RKO (cell line): ENCODE results near the gene MAP2K3.
"Not testable (repeated sequence)": the region's sequence is repeated elsewhere in the genome, so short reads cannot be mapped to it uniquely, and the experiment has no call there.

Source experiments
- DNase-seq: peaks from one replicate; pipeline ENCODE4 v3.0.0-alpha.2; 2016; ENCODE audit warnings: low spot score

MAP2K3 gene

GRCh38 chr17:21350495-21350894 is 66.0 kb downstream of the MAP2K3 start:
- not testable (repeated sequence) for DNase-seq

- DNase-seq = no peak
These were observed 67.0 kb downstream of the MAP2K3 start for GRCh38 chr17:21351366-21352065.

GRCh38 chr17:21352221-21352980 is 67.9 kb downstream of the MAP2K3 start:
- DNase-seq = no peak

DNA sequence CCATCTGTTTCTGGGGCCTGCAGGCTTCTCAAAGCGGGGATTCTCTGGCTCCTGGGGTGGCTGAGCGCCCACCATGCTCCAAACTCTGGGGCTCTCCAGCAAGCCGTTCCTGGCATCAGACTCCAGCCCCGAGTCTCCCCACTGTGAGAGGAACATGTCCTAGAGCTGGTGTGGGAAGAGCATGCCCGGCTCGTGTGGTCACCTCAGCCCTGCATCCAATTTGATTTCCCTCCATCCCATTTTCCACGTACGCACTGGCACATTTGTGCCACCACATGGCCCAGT is 68.4 kb downstream of the MAP2K3 start:
- DNase-seq = no peak

GRCh38 chr17:21353326-21354010 is 69.0 kb downstream of the MAP2K3 start:
- no peak for DNase-seq

GRCh38 chr17:21354796-21355385 is 70.4 kb downstream of the MAP2K3 start:
- DNase-seq = no peak

DNA sequence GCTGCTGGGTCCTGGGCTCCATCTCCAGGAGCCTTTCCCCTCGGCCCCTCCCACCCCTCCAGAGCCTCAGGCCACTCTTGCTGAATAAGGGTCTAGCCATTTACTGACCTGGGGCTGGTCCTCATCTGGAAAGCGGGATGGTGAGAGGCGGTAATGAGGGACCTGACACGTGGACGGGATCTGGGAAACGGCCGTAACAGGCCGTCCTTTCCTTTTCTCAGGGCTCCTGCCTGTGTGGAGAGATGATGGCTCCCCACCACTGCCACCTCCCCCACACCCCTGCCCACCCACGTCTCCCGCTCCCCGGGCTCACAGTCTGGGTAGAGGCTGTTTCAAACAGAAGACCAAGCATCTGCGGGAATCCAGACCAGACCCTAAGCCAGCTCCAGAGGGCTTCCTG is 71.1 kb downstream of the MAP2K3 start:
- DNase-seq = no peak

- DNase-seq = no peak
These were observed 72.1 kb downstream of the MAP2K3 start for GRCh38 chr17:21356537-21357127.

- DNase-seq = no peak
These were observed 72.8 kb downstream of the MAP2K3 start for GRCh38 chr17:21357281-21357680.

DNA sequence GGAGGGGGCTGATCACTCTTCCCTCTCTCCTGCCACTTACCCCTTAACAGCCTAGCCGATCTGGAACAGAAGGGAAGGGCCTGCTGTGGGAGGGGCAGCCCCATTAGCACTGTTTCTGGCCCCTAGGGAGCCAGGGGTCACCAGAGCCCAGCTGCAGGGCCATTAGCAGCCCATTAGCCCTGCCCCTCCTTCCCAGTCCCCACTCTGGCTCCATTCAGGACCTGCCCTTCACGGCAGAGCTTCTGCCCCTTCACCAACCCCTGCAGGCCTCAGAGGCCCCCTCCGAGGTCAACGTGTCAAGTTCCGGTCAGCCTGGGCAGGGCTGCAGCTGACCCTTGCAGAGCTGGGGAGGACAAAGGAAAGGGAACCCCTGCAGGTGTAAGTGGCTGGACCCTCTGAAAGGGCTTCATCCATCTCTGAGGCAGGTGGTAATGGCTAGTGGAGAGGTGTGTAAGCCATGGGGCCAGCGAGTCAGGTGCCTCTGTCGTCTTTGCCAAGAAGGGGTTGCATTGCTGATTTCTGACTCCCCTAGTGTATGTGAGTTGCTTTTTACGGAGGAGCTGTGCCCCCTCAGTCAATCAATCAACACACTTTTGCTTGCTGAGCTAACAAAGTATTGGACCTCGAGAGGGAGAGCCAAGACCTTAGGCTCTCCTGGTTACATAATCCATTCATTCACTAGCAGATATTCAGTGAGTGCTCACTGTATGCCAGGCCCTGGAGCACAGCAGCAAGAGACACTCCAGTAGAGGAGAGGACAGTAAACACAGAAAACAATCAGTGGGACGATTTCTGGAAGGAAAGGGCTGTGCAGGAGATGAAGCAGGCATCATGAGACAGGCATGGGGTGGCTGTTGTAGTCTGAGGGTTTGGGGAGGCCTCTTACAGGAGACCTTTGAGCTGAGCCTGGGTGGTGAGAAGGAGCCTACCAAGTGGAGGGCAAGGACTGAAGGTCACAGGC is 73.5 kb downstream of the MAP2K3 start:
- DNase-seq = no peak

- DNase-seq = no peak
These were observed 74.4 kb downstream of the MAP2K3 start for GRCh38 chr17:21358682-21359482.

GRCh38 chr17:21359483-21359840 is 75.0 kb downstream of the MAP2K3 start:
- no peak for DNase-seq

DNA sequence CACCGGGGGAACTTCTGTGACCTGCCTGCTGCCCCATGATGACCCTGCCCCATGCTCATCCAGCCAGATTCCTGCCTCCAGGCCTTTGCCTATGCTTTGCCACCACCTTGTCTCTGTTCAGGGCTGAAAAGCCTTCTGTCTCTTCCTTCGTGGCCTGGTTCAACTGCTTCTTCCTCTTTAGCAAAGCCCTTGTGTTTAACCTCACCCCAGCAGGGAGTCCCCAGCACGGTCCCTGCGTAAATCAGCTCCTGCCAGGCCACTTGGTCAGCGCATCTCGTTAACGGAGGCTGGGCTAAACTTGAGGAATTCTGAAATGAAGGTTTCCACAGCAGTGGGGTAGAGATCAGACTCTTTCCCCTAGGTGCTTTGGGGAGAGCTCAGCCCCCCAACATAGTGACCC is 75.5 kb downstream of the MAP2K3 start:
- no peak for DNase-seq

DNA sequence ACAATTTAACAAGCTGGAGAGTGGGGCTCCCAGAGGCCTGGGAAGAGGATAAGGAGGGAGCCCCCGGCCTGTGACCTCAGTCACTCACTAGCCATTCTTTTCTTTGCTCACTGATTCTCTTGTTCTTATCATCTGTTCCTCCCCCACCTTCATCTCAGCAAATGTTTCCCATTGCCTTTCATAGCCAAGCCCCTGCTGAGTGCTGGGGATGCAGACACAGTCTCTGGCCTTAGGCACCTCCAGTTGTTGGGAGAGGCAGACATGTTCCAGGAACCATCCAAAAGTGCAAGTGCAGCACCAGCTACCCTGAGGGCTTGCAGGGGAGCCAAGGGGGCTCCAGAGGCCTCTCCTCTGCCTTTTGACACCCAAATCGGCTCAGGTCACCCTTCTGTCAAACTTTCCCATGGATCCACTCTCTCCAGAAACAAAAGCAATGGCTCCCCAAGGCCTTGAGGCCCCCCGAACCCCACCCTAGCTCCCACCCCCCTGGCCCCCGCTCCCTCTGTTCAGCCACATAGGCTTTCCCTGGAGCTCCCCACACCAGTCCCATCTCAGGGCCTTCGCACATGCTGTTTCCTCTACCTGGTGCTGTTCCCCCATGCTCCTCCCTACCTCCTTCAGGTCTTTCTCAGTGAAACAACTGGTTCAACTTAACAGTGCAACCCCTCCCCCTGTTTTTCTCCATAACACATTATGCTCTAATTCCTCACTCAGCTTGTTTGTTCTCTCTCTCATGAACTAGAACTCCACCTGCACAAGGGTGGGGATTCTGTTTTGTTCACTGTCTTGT is 76.7 kb downstream of the MAP2K3 start:
- no peak for DNase-seq

DNA sequence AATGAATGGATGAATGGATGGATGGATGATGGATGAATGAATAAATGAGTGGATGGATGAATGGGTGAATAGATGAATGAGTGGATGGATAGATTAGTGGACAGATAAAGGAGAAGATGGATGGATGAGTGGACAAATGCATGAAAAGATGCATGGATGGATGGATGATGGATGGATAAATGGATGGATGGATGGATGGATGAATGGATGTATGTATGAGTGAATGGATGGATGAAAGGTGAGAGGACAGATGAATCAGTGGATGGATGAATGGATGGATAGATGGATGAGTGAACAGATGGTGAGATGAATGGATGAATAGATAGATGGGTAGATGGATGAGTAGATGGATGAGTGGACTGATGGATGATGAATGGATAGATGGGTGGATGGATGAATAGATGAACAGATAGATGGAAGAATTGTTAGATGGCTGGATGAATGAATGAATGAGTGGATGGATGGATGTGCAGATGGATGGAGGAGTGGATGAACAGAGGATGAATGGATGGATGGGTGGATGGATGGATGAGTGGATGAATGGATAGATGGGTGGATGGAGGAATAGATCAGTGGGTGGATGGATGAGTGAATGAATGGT is 77.9 kb downstream of the MAP2K3 start:
- no peak for DNase-seq

DNA sequence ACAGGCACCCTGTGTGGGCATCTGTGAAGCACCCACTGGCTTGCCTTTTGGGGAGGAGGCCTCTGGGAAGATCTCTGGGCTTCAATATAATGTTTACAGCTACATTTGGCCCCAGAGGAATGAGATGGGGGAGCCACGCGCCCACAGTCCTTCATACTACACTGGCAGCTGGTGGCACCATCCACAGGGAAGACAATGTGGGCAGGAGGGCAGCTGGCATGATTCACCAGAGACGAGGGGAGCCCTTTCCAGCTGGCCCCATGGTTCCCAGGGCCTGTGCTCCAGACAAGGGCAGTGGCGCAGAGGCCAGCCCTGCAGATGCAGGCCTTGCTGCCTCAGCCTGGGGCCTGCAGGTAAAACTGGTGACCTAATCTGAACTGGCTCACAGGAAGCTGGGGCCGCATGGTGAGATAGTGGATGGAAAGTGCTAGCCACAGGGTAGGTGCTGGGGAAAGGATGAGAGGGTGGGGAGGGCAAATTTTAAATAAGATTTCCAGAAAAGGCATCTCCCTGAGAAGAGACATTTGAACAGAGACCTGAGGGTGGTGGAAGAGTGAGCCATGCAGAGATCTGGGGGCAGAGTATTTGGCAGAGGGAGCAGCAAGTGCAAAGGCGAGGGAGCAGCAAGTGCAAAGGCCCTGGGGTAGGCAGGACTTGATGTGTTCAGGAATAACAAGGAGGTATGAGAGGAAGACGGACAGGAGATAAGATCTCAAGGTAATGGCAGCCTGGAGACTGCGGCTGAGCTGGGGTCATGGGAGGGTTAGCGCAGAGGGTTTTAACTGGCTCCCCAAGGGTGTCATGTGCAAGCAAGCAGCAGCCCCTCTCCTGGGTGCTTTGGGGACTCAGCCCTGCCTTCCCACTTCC is 79.5 kb downstream of the MAP2K3 start:
- DNase-seq = no peak
